Naive thymus-derived CD4-positive, alpha-beta T cell (primary cell): ENCODE results near the gene MACO1. TPM values are rescaled to one million over a fixed set of nuclear protein-coding genes. Genes with fewer than 3 reads are reported as not detected.
A peak's percentile ranks its signal among the peaks of the same experiment; 100 is the strongest.
"Not testable (repeated sequence)": the region's sequence is repeated elsewhere in the genome, so short reads cannot be mapped to it uniquely, and the experiment has no call there.

Source experiments
- ATAC-seq: fragments of 150-1000 bp; cut with Tn5 transposase; 2 replicates; pipeline ENCODE4 v1.10.0; 2021; ENCODE audit warnings: mild to moderate bottlenecking, moderate library complexity
- CTCF ChIA-PET: fragments of 350-600 bp; sonication (Branson Sonifier 250); formaldehyde crosslinking; loops from one replicate; lab custom pipeline; 2021; ENCODE audit warnings: antibody characterized with exemption; lab: Charles Lee
- POLR2A ChIA-PET: fragments of 350-600 bp; sonication (Branson Sonifier 250); formaldehyde crosslinking; loops from one replicate; lab custom pipeline; 2021; ENCODE audit warnings: antibody characterized with exemption, inconsistent platforms; lab: Charles Lee
- DNase-seq, 9 donors: peaks; one replicate each; pipeline versions ENCODE4 v3.0.0 to v3.0.0-alpha.2; 2020 to 2022; ENCODE audit warnings: mixed read lengths in 1 of 9
- H3K27ac ChIP-seq: one replicate; pipeline ENCODE4 v1.7.0; 2013; ENCODE audit warnings: mild to moderate bottlenecking, low read depth, low read length, moderate library complexity
- H3K27me3 ChIP-seq, 2 donors: one replicate each; pipeline ENCODE4 v1.7.0; 2013; ENCODE audit warnings: low read length in 2 of 2, mild to moderate bottlenecking in 2 of 2, moderate library complexity in 2 of 2; ENCODE audit not compliant: control insufficient read depth in 2 of 2, insufficient read depth in 2 of 2
- H3K36me3 ChIP-seq, 3 experiments: 1 replicate in 2 of 3; 2 replicates in 1 of 3; pipeline ENCODE4 v1.7.0; 2013; ENCODE audit warnings: low read length in 3 of 3, mild to moderate bottlenecking in 3 of 3, moderate library complexity in 1 of 3; ENCODE audit not compliant: insufficient read depth in 3 of 3, control insufficient read depth in 2 of 3
- H3K4me1 ChIP-seq, 2 donors: one replicate each; pipeline ENCODE4 v1.7.0; 2013; ENCODE audit warnings: low read length in 2 of 2, mild to moderate bottlenecking in 2 of 2, moderate library complexity in 1 of 2; ENCODE audit not compliant: control insufficient read depth in 2 of 2, insufficient read depth in 2 of 2
- H3K4me3 ChIP-seq: 2 replicates; pipeline ENCODE4 v1.7.0; 2013; ENCODE audit warnings: mild to moderate bottlenecking, low read length
- H3K9me3 ChIP-seq, 3 experiments: 1 replicate in 2 of 3; 2 replicates in 1 of 3; pipeline ENCODE4 v1.7.0; 2013; ENCODE audit warnings: low read length in 3 of 3; ENCODE audit not compliant: control insufficient read depth in 2 of 3
- H3K27ac Mint-ChIP-seq, 9 donors: one replicate each; pipeline ENCODE4 v1.8.0; 2020 to 2022; ENCODE audit warnings: mixed read lengths in 9 of 9, mild to moderate bottlenecking in 8 of 9, moderate library complexity in 5 of 9, inconsistent platforms in 2 of 9
- H3K27me3 Mint-ChIP-seq, 5 donors: one replicate each; pipeline ENCODE4 v1.8.0; 2021 to 2022; ENCODE audit warnings: mixed read lengths in 5 of 5, mild to moderate bottlenecking in 1 of 5
- H3K36me3 Mint-ChIP-seq, 5 donors: one replicate each; pipeline ENCODE4 v1.8.0; 2020 to 2022; ENCODE audit warnings: mixed read lengths in 5 of 5, mild to moderate bottlenecking in 3 of 5, inconsistent platforms in 1 of 5
- H3K4me1 Mint-ChIP-seq, 7 donors: one replicate each; pipeline ENCODE4 v1.8.0; 2020 to 2022; ENCODE audit warnings: mixed read lengths in 7 of 7, mild to moderate bottlenecking in 3 of 7, inconsistent platforms in 1 of 7
- H3K4me3 Mint-ChIP-seq, 10 donors: one replicate each; pipeline ENCODE4 v1.8.0; 2020 to 2022; ENCODE audit warnings: mild to moderate bottlenecking in 10 of 10, mixed read lengths in 10 of 10, moderate library complexity in 6 of 10, inconsistent platforms in 2 of 10
- H3K9me3 Mint-ChIP-seq, 11 donors: one replicate each; pipeline ENCODE4 v1.8.0; 2020 to 2022; ENCODE audit warnings: mixed read lengths in 11 of 11, mild to moderate bottlenecking in 4 of 11, inconsistent platforms in 1 of 11, moderate library complexity in 1 of 11
- intact Hi-C, 2 donors: fragments of 100-400 bp; cut with micrococcal nuclease; formaldehyde crosslinking; loops; one replicate each; pipeline ENCODE4 v1.15.1; 2023
- polyA plus RNA-seq, 2 donors: library from polyadenylated mRNA; unstranded; fragments of 300-500 nt; fragmentation: Illumina TruSeq; gene quantifications; one replicate each; pipeline ENCODE4 v1.2.3, GENCODE V29; 2021
- total RNA-seq, 6 experiments: library from RNA in 5 of 6; stranded (reverse) in 5 of 6; gene quantifications; 1 replicate in 5 of 6; 2 replicates in 1 of 6; pipeline ENCODE4 v1.2.3 and lab custom pipeline; 2021 to 2026

MACO1 gene
- total and polyA plus RNA-seq, 7 experiments from 2014 or later = 8.8 to 25.9 (median 19.5) TPM

DNA sequence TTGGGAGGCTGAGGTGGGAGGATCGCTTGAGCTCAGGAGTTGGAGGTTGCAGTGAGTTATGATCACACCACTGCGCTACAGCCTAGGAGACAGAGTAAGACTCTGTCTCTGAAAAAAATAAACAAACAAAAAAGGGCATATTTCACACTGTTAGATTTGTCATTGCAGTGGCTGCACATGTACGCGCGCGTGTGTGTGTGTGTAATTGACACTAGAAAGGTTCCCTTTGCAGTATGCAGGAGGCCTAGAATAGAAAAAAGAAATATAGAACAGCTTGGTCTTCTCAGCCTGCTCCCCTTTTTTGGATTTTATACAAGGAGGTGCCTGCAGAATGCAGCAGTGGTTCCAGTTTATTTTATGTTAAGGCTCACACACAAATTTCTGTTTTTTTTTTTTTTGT lies 8.6 kb downstream of the MACO1 start:
- Histone ChIP-seq H3K9me3 (no peaks in the 10 kb centered on the region), H3K27ac (no peak overlapping the region), H3K27me3 (no peaks in the 10 kb centered on the region), H3K4me1 (peaks cover 19 to 25% of the 10 kb centered on the region in 2 donors), H3K4me3 (no peak overlapping the region), H3K36me3 (no peaks in the 10 kb centered on the region)
- ATAC-seq (no peak), DNase-seq (no peak)
- Mint-ChIP-seq H3K9me3 (no peaks in the 10 kb centered on the region), H3K36me3 (peaks cover 0 to 14% (median 0%) of the 10 kb centered on the region in 5 donors), H3K27ac (no peak overlapping the region), H3K4me1 (peaks cover 42 to 70% (median 58%) of the 10 kb centered on the region in 7 donors), H3K27me3 (no peaks in the 10 kb centered on the region), H3K4me3 (no peak overlapping the region)
- intact Hi-C loops = loop anchor here in 1 of 2 donors (10.0 kb wide), 1 partner anchor 556 kb away; the partner anchor contains the start of gene PAFAH2
- ChIA-PET CTCF (interaction anchor here (0.6 to 0.9 kb wide), 3 partner anchors 47 to 198 kb away, joined by 3 to 5 read pairs (median 4); no protein-coding TSS in a partner anchor), POLR2A (no interaction called here)

DNA sequence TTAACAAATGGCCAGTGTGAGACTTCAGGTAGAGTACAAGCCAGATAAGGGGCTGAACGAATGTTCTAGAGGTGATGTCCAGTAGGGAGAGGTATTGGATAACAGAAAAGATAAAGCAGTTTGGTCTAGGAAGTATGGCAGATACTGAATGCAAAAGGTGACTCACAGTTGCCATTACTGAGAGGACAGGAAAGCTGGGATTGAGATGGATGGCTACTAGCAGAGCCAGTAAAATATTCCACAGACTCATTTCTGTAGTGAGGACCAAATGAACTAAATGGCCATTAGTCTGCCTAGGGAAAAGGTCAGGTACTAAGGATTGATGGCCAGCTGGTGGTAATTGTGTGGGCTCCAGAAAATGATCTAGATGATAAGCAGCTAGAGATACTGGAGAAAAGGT lies 11.5 kb downstream of the MACO1 start:
- peak overlapping the region in 2 of 10 donors; percentile 17 to 21 for H3K4me3 Mint-ChIP-seq
- H3K4me1 ChIP-seq = peaks cover 0 to 4% of the 10 kb centered on the region in 2 donors
- no peak overlapping the region for H3K4me3 ChIP-seq
- intact Hi-C loops = no loop called here
- no peaks in the 10 kb centered on the region for H3K27me3 Mint-ChIP-seq
- ChIA-PET POLR2A (interaction anchor here (0.8 to 1.0 kb wide), 2 partner anchors 9 to 83 kb away, joined by 4 to 5 read pairs; no protein-coding TSS in a partner anchor), CTCF (interaction anchor here (0.6 kb wide), 1 partner anchor 32 kb away, joined by 4 read pairs; no protein-coding TSS in a partner anchor)
- H3K36me3 Mint-ChIP-seq = peaks cover 0 to 18% (median 0%) of the 10 kb centered on the region in 5 donors
- peaks cover 0 to 4% (median 0%) of the 10 kb centered on the region in 3 experiments for H3K36me3 ChIP-seq
- no peak overlapping the region for H3K27ac ChIP-seq
- peaks cover 35 to 68% (median 49%) of the 10 kb centered on the region in 7 donors for H3K4me1 Mint-ChIP-seq
- no peak for DNase-seq
- ATAC-seq = no peak
- H3K9me3 ChIP-seq = no peaks in the 10 kb centered on the region
- H3K27ac Mint-ChIP-seq = peak overlapping the region in 1 of 9 donors; percentile 38
- H3K27me3 ChIP-seq = no peaks in the 10 kb centered on the region
- no peaks in the 10 kb centered on the region for H3K9me3 Mint-ChIP-seq

DNA sequence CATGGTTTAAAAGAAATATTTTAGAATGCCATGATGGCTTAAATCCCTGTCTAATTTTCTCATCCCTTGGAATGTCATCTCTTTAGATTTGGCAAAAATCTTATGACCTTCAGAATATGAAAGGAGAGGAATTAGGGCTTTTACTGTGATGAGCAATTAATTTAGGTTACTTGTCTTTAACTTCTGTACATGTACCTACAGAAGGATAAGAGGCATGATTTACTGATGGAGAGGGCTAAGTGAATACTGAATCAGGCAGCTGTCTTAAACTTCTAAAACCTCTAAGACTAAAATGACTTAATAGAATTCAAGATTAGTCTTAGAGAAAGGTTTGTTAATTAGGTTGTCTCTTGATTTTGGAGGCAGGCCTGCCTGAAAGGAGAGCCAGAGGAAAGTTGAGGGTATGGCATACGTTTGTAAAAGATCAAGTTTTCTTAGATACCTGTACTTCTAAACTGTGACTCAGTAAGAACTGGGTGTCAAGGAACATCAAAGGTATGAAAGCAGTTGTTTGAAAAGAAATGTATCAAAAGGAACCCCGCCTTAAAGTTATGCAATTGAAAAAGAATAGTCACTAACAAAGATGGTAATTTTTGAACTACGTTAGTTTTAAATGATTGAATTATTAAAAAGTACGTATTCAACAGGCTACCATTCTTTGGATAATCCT lies 12.5 kb downstream of the MACO1 start:
- intact Hi-C loops = no loop called here

DNA sequence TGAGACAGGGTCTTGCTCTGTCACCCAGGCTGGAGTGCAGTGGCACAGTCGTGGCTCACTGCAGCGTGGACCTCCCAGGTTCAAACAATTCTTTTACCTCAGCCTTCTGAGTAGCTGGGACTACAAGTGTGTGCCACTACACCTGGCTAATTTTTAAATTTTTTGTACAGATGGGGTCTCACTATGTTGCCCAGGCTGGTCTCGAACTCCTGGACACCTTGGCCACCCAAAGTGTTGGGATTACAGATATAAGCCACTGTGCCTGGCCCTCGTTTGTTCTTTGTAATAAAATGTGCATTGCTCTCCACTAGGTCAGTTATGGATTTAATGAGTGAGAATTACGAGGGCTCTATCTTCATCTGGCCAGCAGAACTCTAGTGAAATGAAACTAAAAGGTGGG lies 13.9 kb downstream of the MACO1 start:
- CTCF ChIA-PET, H3K4me3 ChIP-seq, H3K9me3 Mint-ChIP-seq, H3K4me3 Mint-ChIP-seq, H3K27me3 ChIP-seq, H3K27me3 Mint-ChIP-seq, ATAC-seq, H3K9me3 ChIP-seq, H3K4me1 ChIP-seq, intact Hi-C loops, DNase-seq, H3K27ac ChIP-seq: not testable (repeated sequence)
- POLR2A ChIA-PET = interaction anchor here (0.6 to 0.7 kb wide), 2 partner anchors 12 to 464 kb away, joined by 3 read pairs; no protein-coding TSS in a partner anchor
- peaks cover 0 to 10% (median 10%) of the 10 kb centered on the region in 3 experiments for H3K36me3 ChIP-seq
- Mint-ChIP-seq H3K4me1 (peaks cover 36 to 63% (median 48%) of the 10 kb centered on the region in 7 donors), H3K27ac (peak overlapping the region in 1 of 9 donors; percentile 47), H3K36me3 (peaks cover 0 to 26% (median 6%) of the 10 kb centered on the region in 5 donors)

More for the DNA sequence above, 12.5 kb downstream of the MACO1 start:
- ATAC-seq (peak; percentile 51), DNase-seq (peak in 5 of 9 donors; percentile 22 to 44 (median 34))
- H3K36me3 Mint-ChIP-seq = peaks cover 0 to 24% (median 6%) of the 10 kb centered on the region in 5 donors
- Histone ChIP-seq H3K4me3 (no peak overlapping the region), H3K27me3 (no peaks in the 10 kb centered on the region), H3K27ac (no peak overlapping the region), H3K36me3 (peaks cover 0 to 10% (median 7%) of the 10 kb centered on the region in 3 experiments), H3K9me3 (no peaks in the 10 kb centered on the region), H3K4me1 (peaks cover 0 to 4% of the 10 kb centered on the region in 2 donors)
- no peaks in the 10 kb centered on the region for H3K27me3 Mint-ChIP-seq
- H3K9me3 Mint-ChIP-seq = no peaks in the 10 kb centered on the region
- H3K4me3 Mint-ChIP-seq = peak overlapping the region in 7 of 10 donors; percentile 14 to 64 (median 38)
- ChIA-PET POLR2A (no interaction called here), CTCF (interaction anchor here (0.6 kb wide), 1 partner anchor 1219 kb away, joined by 4 read pairs; no protein-coding TSS in a partner anchor)
- peaks cover 36 to 68% (median 50%) of the 10 kb centered on the region in 7 donors for H3K4me1 Mint-ChIP-seq
- H3K27ac Mint-ChIP-seq = peak overlapping the region in 8 of 9 donors; percentile 18 to 78 (median 64)

DNA sequence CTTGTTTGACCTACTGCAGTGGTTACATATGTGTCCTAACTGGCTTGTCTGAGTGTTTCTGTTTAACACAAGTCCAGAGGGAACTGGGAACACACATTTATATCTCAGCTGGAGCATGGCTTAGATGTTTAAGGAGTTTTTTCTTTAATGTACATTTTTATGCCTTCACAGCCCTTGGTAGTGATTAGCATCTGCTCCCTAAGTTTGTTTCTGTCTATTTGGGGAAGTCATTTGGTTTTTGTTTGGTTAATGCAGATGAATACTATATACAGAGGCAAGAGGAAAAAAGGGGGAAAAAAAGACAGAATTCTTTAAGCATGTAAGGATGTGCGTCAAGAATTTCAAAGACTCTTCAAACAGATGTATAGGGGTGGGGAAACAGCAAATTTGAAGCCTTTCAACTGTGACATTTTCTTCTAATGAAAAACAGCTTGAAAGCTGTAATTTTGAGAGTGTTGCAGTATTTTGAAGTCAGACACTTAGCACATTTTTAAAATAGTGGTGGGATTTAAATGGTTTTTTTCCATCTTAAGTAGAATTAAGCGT lies 15.4 kb downstream of the MACO1 start:
- Histone ChIP-seq H3K27me3 (no peaks in the 10 kb centered on the region), H3K27ac (no peak overlapping the region), H3K9me3 (no peaks in the 10 kb centered on the region), H3K4me1 (peaks cover 0 to 4% of the 10 kb centered on the region in 2 donors), H3K4me3 (no peak overlapping the region), H3K36me3 (peaks cover 0 to 15% (median 10%) of the 10 kb centered on the region in 3 experiments)
- H3K4me1 Mint-ChIP-seq = peaks cover 33 to 62% (median 45%) of the 10 kb centered on the region in 7 donors
- intact Hi-C loops = loop anchor here in 1 of 2 donors (1.0 kb wide), 1 partner anchor 10 kb away; no protein-coding TSS in a partner anchor
- H3K27me3 Mint-ChIP-seq = no peaks in the 10 kb centered on the region
- no peaks in the 10 kb centered on the region for H3K9me3 Mint-ChIP-seq
- no peak for ATAC-seq
- no peak for DNase-seq
- peaks cover 0 to 30% (median 12%) of the 10 kb centered on the region in 5 donors for H3K36me3 Mint-ChIP-seq
- ChIA-PET CTCF (interaction anchor here (1.0 kb wide), 1 partner anchor 23 kb away, joined by 3 read pairs; no protein-coding TSS in a partner anchor), POLR2A (no interaction called here)
- H3K27ac Mint-ChIP-seq = peak overlapping the region in 6 of 9 donors; percentile 17 to 76 (median 47)
- peak overlapping the region in 1 of 10 donors; percentile 41 for H3K4me3 Mint-ChIP-seq

DNA sequence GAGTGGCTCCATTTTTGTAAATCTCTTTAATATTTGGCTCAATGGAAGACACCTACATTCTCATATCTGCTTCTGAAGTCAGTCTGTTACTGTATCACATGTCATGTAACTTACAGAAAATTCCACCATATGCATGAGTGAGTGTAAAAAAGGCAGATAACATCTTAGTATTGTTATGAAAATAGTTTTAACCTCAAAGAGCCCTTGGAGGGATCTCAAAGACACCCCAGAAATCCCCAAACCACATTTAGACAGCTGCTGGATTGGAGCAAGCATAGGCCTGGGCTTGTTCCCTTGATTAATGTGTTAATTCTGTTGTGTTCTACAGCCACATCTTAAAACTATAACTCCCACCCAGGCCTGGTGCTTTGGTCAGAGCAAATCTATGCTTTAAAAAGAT lies 16.9 kb downstream of the MACO1 start:
- peaks cover 18 to 48% (median 32%) of the 10 kb centered on the region in 7 donors for H3K4me1 Mint-ChIP-seq
- ATAC-seq = peak; percentile 37
- no peak overlapping the region for H3K4me3 ChIP-seq
- peaks cover 0 to 4% of the 10 kb centered on the region in 2 donors for H3K4me1 ChIP-seq
- intact Hi-C loops = no loop called here
- H3K27ac Mint-ChIP-seq = peak overlapping the region in 3 of 9 donors; percentile 36 to 52 (median 46)
- H3K27ac ChIP-seq = no peak overlapping the region
- peaks cover 0 to 34% (median 12%) of the 10 kb centered on the region in 5 donors for H3K36me3 Mint-ChIP-seq
- peaks cover 0 to 15% (median 10%) of the 10 kb centered on the region in 3 experiments for H3K36me3 ChIP-seq
- H3K9me3 ChIP-seq = no peaks in the 10 kb centered on the region
- no peaks in the 10 kb centered on the region for H3K9me3 Mint-ChIP-seq
- no peaks in the 10 kb centered on the region for H3K27me3 Mint-ChIP-seq
- H3K4me3 Mint-ChIP-seq = peak overlapping the region in 1 of 10 donors; percentile 24
- H3K27me3 ChIP-seq = no peaks in the 10 kb centered on the region
- ChIA-PET POLR2A (no interaction called here), CTCF (no interaction called here)
- no peak for DNase-seq
